C4-2B (cell line): ENCODE measurements around the gene GGN.

Experiments
- ZFX ChIP-seq: fragments of 450-650 bp; IDR thresholded peaks from 2 replicates; pipeline ENCODE4 v1.6.1; 2017
- TF ChIP-seq, protein P1 (sequence below): fragments of 450-650 bp; conservative IDR thresholded peaks from 2 replicates; pipeline ENCODE4 v1.5.1; 2017; ENCODE audit warnings: mild to moderate bottlenecking

DNA sequence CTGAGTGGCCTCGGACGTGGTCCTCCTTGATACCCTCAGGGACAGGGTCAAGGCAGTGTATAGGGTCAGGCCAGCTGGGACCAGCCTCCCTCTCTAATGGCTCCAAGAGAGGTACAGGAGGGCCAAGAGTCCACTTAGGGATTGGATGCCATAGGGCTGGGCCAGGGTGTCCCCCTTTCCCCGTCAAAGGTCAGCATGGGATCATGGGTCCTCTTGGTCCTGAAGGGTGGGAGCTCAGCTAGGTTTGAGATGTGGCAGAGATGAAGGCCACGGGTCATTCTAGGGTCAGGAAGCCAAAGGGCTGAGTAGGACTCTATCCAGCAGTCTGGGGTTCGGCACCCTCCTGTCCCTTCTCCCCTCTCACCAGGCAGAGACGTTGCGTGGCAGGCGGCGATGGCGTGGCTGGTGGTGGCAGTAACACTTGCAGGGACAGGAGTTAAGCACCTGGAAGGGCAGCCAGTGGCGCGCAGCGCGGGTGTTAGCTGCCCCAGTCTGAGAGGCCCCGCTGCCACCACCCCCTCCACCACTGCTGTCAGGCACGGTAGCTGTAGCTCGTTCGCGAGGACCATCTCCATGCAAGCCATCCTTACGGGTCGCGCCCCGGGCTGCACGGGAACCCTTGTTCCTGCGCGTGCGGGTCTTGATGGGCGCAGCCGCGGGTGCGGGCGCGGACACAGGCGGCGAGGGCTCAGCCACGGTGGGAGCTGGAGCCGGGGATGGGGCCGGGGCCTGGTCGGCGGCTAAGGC is 2.6 kb downstream of the GGN start:
- TF ChIP-seq, protein P1, sequence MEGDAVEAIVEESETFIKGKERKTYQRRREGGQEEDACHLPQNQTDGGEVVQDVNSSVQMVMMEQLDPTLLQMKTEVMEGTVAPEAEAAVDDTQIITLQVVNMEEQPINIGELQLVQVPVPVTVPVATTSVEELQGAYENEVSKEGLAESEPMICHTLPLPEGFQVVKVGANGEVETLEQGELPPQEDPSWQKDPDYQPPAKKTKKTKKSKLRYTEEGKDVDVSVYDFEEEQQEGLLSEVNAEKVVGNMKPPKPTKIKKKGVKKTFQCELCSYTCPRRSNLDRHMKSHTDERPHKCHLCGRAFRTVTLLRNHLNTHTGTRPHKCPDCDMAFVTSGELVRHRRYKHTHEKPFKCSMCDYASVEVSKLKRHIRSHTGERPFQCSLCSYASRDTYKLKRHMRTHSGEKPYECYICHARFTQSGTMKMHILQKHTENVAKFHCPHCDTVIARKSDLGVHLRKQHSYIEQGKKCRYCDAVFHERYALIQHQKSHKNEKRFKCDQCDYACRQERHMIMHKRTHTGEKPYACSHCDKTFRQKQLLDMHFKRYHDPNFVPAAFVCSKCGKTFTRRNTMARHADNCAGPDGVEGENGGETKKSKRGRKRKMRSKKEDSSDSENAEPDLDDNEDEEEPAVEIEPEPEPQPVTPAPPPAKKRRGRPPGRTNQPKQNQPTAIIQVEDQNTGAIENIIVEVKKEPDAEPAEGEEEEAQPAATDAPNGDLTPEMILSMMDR, result no peak
- no peak for TF ChIP-seq ZFX
